ENCODE measurements around the gene MED29.

DNA sequence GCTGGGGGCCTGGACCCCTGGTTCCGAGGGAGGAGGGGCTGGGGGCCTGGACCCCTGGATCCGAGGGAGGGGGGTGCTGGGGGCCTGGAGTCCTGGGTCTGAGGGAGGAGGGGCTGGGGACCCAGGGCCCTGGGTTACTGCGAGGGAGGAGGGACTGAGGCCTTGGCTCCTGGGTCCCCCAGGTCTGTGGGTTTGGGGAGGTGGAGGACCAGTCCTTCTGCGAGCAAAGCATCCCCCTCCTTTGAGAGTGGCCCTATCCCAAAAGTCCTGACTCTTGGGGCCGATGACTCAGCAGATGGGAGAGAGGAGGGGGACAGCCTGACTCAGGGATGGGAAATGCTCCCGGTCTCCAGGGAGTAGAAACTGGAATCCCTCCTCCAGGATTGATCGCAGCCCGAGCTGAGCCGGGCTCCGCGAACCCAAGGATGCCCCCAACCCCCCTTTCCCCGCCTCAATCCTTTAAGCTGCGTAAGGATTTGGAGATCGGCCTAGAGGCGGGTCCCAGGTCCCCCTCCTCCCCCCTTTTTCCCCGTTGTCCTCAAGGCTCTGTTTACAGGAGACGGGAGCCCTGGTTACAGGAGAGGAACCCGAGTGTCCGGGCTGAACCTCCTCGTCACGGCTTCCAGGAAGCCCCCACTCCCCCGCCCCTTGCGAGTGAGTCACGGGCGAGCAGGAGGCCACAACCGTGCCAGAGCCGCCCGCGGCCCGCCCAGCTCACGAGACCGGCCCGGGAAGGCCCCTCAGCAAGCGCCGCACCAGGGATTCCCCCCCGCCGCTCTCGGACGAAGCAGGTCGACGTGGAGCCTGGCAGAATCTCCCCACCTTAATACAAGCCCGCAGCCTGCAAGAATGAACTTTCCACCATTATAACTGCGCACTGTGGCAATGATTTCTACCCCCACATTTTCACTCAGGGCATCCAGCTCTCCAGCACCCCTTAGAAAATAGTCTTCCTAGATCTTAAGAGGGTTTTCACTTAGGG lies 12.4 kb downstream of the MED29 start:
- TF ChIP-seq CTCF (IDR thresholded peaks at IDR 0.05 in 4 of 5, conservative IDR thresholded peaks at IDR 0.05 in 1 of 5) (no peak), POLR2A (IDR thresholded peaks at IDR 0.05) (peak; percentile 85 to 93)

Measured in gastrocnemius medialis (tissue), 4 donors.